AG04450 (cell line): ENCODE data around the gene GLRX. TPM values are rescaled to one million over a fixed set of nuclear protein-coding genes. Genes with fewer than 3 reads are reported as not detected.

Experiments
- CTCF ChIA-PET: fragments of 300-600, 350-600 bp; formaldehyde crosslinking; extraction: SDS; loops from one replicate; lab custom pipeline; 2022; ENCODE audit warnings: antibody characterized with exemption, inconsistent platforms; lab: Charles Lee
- POLR2A ChIA-PET: fragments of 350-600 bp; formaldehyde crosslinking; extraction: SDS; loops from one replicate; lab custom pipeline; 2021; ENCODE audit warnings: antibody characterized with exemption, inconsistent platforms; lab: Yijun Ruan, JAX
- DNase-seq: peaks from one replicate; pipeline ENCODE4 v3.0.0-alpha.2; 2011; ENCODE audit warnings: low read depth, low spot score
- H3K27ac ChIP-seq: one replicate; pipeline ENCODE4 v1.5.1; 2012; ENCODE audit warnings: low read depth, low read length, control low read depth
- H3K27me3 ChIP-seq: one replicate; pipeline ENCODE4 v1.6.0; 2012; ENCODE audit warnings: low read length; ENCODE audit not compliant: control insufficient read depth, insufficient read depth
- H3K4me3 ChIP-seq: 2 replicates; pipeline ENCODE4 v1.5.1; 2011; ENCODE audit warnings: mild to moderate bottlenecking, low read depth, low read length, control low read depth
- H3K9me3 ChIP-seq: 2 replicates; pipeline ENCODE4 v1.5.1; 2012; ENCODE audit warnings: low read length; ENCODE audit not compliant: control insufficient read depth, insufficient read depth
- CTCF ChIP-seq: IDR thresholded peaks from 2 replicates; pipeline ENCODE4 v1.5.1; 2011; ENCODE audit warnings: low read depth, low read length, control low read depth, inconsistent platforms
- polyA plus RNA-seq: library from polyadenylated mRNA; depleted of rRNA; stranded (reverse); fragments of >200 nt; gene quantifications from 2 replicates; pipeline ENCODE4 v1.2.3, GENCODE V29; 2011

The GLRX gene
- polyA plus RNA-seq, 1 experiment = 233 TPM

DNA sequence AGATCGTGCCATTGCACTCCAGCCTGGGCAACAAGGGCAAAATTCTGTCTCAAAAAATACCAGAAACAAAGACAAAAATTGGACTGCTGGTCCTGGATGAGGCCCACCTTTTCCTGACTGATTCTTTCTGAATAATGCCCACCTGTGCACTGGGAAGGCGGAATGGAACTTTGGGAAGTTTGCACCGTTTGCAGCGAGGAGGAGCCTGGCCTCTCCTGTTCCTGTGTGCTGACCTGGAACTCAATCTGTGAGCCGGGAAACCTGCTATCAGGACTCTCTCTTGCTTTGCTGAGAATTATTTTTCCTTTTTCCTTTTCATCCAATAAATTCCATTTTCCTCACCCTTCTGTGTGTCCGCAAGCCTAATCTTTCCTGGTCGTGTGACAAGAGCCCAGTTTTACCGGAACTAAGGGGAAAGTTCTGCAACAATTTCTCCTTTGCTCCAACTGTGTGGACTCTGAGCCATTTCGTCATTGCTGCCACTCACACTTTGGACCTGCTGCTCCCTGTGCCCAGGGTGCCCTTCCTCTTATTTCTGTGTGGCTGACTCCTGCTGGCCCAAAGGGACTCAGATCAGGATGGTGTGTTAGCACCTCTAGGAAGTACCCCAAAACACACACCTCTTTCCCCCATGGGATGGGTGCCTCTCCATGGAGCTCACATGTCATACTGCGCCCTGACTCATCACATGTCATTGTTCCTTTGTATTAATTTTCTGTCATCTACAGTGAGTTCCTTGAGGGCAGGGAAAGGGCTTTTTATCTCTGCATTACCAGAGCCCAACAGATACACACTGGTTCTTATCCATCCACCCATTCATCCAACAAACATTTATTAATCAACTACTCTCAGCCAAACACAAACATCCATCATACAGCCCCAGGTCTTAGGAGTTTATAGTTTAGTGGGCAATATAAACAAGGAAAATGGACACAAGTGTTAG is 4.7 kb upstream of the GLRX start:
- H3K27ac ChIP-seq = no peak overlapping the region
- no peaks in the 10 kb centered on the region; the same call in 1 of the 2 replicates for H3K9me3 ChIP-seq
- no peak overlapping the region for H3K4me3 ChIP-seq
- CTCF ChIA-PET = no interaction called here
- H3K27me3 ChIP-seq = no peaks in the 10 kb centered on the region
- no peak for DNase-seq
- POLR2A ChIA-PET = no interaction called here
- TF ChIP-seq CTCF = no peak

- DNase-seq = no peak
Measured at GRCh38 chr5:95825495-95825894, 3.0 kb upstream of the GLRX start.

GRCh38 chr5:95824747-95825146 is 2.2 kb upstream of the GLRX start:
- no peak for TF ChIP-seq CTCF
- H3K27me3 ChIP-seq = no peaks in the 10 kb centered on the region
- H3K4me3 ChIP-seq = no peak overlapping the region
- H3K27ac ChIP-seq = peak overlapping the region; percentile 100
- ChIA-PET POLR2A (no interaction called here), CTCF (interaction anchor here (1.6 kb wide), 1 partner anchor 22 kb away, joined by 8 read pairs; no protein-coding TSS in a partner anchor)
- no peaks in the 10 kb centered on the region; the same call in 1 of the 2 replicates for H3K9me3 ChIP-seq
- DNase-seq = no peak

More at GRCh38 chr5:95825495-95825894, 3.0 kb upstream of the GLRX start:
- Histone ChIP-seq H3K27me3 (no peaks in the 10 kb centered on the region), H3K4me3 (no peak overlapping the region), H3K9me3 (no peaks in the 10 kb centered on the region; the same call in 1 of the 2 replicates), H3K27ac (no peak overlapping the region)
- ChIA-PET CTCF (no interaction called here), POLR2A (no interaction called here)
- no peak for TF ChIP-seq CTCF

- Histone ChIP-seq H3K27me3 (no peaks in the 10 kb centered on the region), H3K4me3 (peak overlapping the region; percentile 94; the same call in 1 of the 2 replicates), H3K9me3 (no peaks in the 10 kb centered on the region; the same call in 1 of the 2 replicates), H3K27ac (peak overlapping the region; percentile 100)
- no peak for TF ChIP-seq CTCF
- ChIA-PET POLR2A (interaction anchor here (0.9 to 2.3 kb wide), 8 partner anchors 11 to 177 kb away, joined by 4 to 12 read pairs (median 6); partner anchors contain the start of genes RFESD and RHOBTB3), CTCF (interaction anchor here (0.6 to 2.0 kb wide), 5 partner anchors 10 to 51 kb away, joined by 3 to 13 read pairs (median 3); no protein-coding TSS in a partner anchor)
- DNase-seq = peak; percentile 89
Measured at GRCh38 chr5:95823738-95824609, 1.4 kb upstream of the GLRX start.
